Prostate gland (tissue), 2 donors: ENCODE data around the gene KDELR3. TPM values are rescaled to one million over a fixed set of nuclear protein-coding genes. Genes with fewer than 3 reads are reported as not detected.
A peak's percentile ranks its signal among the peaks of the same experiment; 100 is the strongest.

Experiments used
- DNase-seq: peaks from one replicate; pipeline ENCODE4 v3.0.0-alpha.2; 2019; ENCODE audit warnings: low spot score
- H3K27ac ChIP-seq, 2 donors: fragments of 200-600 bp; sonication (generic); 2 replicates each; pipeline ENCODE4 v1.5.1; 2017 to 2019
- H3K27me3 ChIP-seq: fragments of 200-600 bp; sonication (generic); replicated peaks from 2 replicates; pipeline ENCODE4 v1.5.1; 2019; ENCODE audit not compliant: insufficient read depth
- H3K36me3 ChIP-seq, 2 donors: fragments of 200-600 bp; sonication (generic); 1 replicate in 1 of 2; 2 replicates in 1 of 2; pipeline versions ENCODE4 v1.5.1 to v1.8.1; 2017 to 2019
- H3K4me1 ChIP-seq: fragments of 200-600 bp; sonication (generic); replicated peaks from 2 replicates; pipeline ENCODE4 v1.5.1; 2019
- H3K4me3 ChIP-seq, 2 donors: fragments of 200-600 bp; sonication (generic); 2 replicates each; pipeline ENCODE4 v1.5.1; 2017 to 2019
- H3K9me3 ChIP-seq: fragments of 200-600 bp; sonication (generic); 2 replicates; pipeline ENCODE4 v1.5.1; 2017
- CTCF ChIP-seq, 4 experiments: fragments of 200-600 bp in 2 of 4; fragments of 450-650 bp in 2 of 4; sonication (generic) in 2 of 4; IDR thresholded peaks; 1 replicate in 3 of 4; 2 replicates in 1 of 4; pipeline ENCODE4 v1.5.1; 2016 to 2019; ENCODE audit warnings: antibody characterized with exemption in 4 of 4, mild to moderate bottlenecking in 2 of 4, moderate library complexity in 2 of 4
- POLR2A ChIP-seq: fragments of 450-650 bp; IDR thresholded peaks from one replicate; pipeline ENCODE4 v1.6.1; 2016; ENCODE audit warnings: antibody characterized with exemption, mild to moderate bottlenecking
- POLR2AphosphoS5 ChIP-seq: sonication (generic); formaldehyde crosslinking; IDR thresholded peaks from one replicate; pipeline ENCODE4 v1.6.1; 2017; ENCODE audit warnings: antibody characterized with exemption
- WGBS: methylation state at CpG from one replicate; pipeline ENCODE4 v1.1.5; 2018; 5-methylcytosine and 5-hydroxymethylcytosine counted together
- intact Hi-C: fragments of 100-400 bp; cut with DNase I; formaldehyde crosslinking; loops from one replicate; pipeline ENCODE4 v1.14.2; 2022
- total RNA-seq, 2 donors: library from RNA; depleted of rRNA; stranded (reverse); fragments of >200 nt; gene quantifications; one replicate each; pipeline ENCODE4 v1.1.0, GENCODE V29; 2016

The KDELR3 gene
- total RNA-seq, 2 donors from 2014 or later = 13.8 to 25.4 TPM

GRCh38 chr22:38482662-38483308 is 14.9 kb downstream of the KDELR3 start:
- Histone ChIP-seq H3K4me3 (no peak overlapping the region), H3K4me1 (no peaks in the 10 kb centered on the region), H3K9me3 (no peaks in the 10 kb centered on the region), H3K27ac (no peak overlapping the region), H3K27me3 (no peaks in the 10 kb centered on the region), H3K36me3 (peaks cover 28 to 38% of the 10 kb centered on the region in 2 donors)
- WGBS = 92% methylated on average over 6 of the region's 6 CpGs
- TF ChIP-seq POLR2A (no peak), POLR2AphosphoS5 (no peak), CTCF (IDR thresholded peaks at IDR 0.05) (no peak)
- intact Hi-C loops = no loop called here
- no peak for DNase-seq

GRCh38 chr22:38484244-38484643 is 16.3 kb downstream of the KDELR3 start:
- no peaks in the 10 kb centered on the region for H3K27me3 ChIP-seq
- TF ChIP-seq CTCF (IDR thresholded peaks at IDR 0.05) = no peak
- no peak for TF ChIP-seq POLR2A
- TF ChIP-seq POLR2AphosphoS5 = no peak
- H3K9me3 ChIP-seq = no peaks in the 10 kb centered on the region
- H3K36me3 ChIP-seq = peaks cover 35 to 43% of the 10 kb centered on the region in 2 donors
- H3K27ac ChIP-seq = no peak overlapping the region
- intact Hi-C loops = no loop called here
- WGBS = 47% methylated on average over 1 of the region's 1 CpG
- H3K4me1 ChIP-seq = no peaks in the 10 kb centered on the region
- H3K4me3 ChIP-seq = no peak overlapping the region
- no peak for DNase-seq

- Histone ChIP-seq H3K27me3 (no peaks in the 10 kb centered on the region), H3K27ac (no peak overlapping the region), H3K4me3 (no peak overlapping the region), H3K4me1 (no peaks in the 10 kb centered on the region), H3K9me3 (no peaks in the 10 kb centered on the region), H3K36me3 (peaks cover 35 to 57% of the 10 kb centered on the region in 2 donors)
- 51% methylated on average over 5 of the region's 5 CpGs for WGBS
- TF ChIP-seq POLR2A = no peak
- no peak for TF ChIP-seq POLR2AphosphoS5
- no peak for TF ChIP-seq CTCF (IDR thresholded peaks at IDR 0.05)
- intact Hi-C loops = no loop called here
- peak; percentile 36 for DNase-seq
Measured at GRCh38 chr22:38485783-38486182, 17.9 kb downstream of the KDELR3 start.

- H3K27me3 ChIP-seq = no peaks in the 10 kb centered on the region
- H3K27ac ChIP-seq = no peak overlapping the region
- no peak overlapping the region for H3K4me3 ChIP-seq
- H3K4me1 ChIP-seq = no peaks in the 10 kb centered on the region
- no peak for DNase-seq
- no peaks in the 10 kb centered on the region for H3K9me3 ChIP-seq
- peaks cover 34 to 72% of the 10 kb centered on the region in 2 donors for H3K36me3 ChIP-seq
- TF ChIP-seq POLR2A (no peak), CTCF (IDR thresholded peaks at IDR 0.05) (no peak), POLR2AphosphoS5 (no peak)
- intact Hi-C loops = no loop called here
- WGBS = 83% methylated on average over 6 of the region's 6 CpGs
Measured at GRCh38 chr22:38487946-38488345, 20.1 kb downstream of the KDELR3 start.

- WGBS = 93% methylated on average over 17 of the region's 17 CpGs
- Histone ChIP-seq H3K9me3 (no peaks in the 10 kb centered on the region), H3K4me3 (no peak overlapping the region), H3K27me3 (no peaks in the 10 kb centered on the region), H3K4me1 (peaks cover 4% of the 10 kb centered on the region), H3K27ac (no peak overlapping the region), H3K36me3 (peaks cover 36 to 73% of the 10 kb centered on the region in 2 donors)
- intact Hi-C loops = no loop called here
- TF ChIP-seq CTCF (IDR thresholded peaks at IDR 0.05) (no peak), POLR2A (no peak)
- DNase-seq = no peak
Measured at GRCh38 chr22:38489142-38489541, 21.2 kb downstream of the KDELR3 start.
